ENCODE measurements around the gene SLC29A3. TPM values are rescaled to one million over a fixed set of nuclear protein-coding genes. Genes with fewer than 3 reads are reported as not detected.

The SLC29A3 gene
- total RNA-seq, 2 donors from 2014 or later = 14.1 to 16.8 TPM

- Histone ChIP-seq H3K36me3 (ENCODE audit: control insufficient read depth, insufficient read depth, low read length) (no peaks in the 10 kb centered on the region), H3K27ac (ENCODE audit: low read depth, low read length) (no peak overlapping the region), H3K4me3 (ENCODE audit: low read length) (no peak overlapping the region), H3K9me3 (ENCODE audit: control insufficient read depth, low read length) (no peaks in the 10 kb centered on the region), H3K27me3 (ENCODE audit: control insufficient read depth, insufficient read depth, low read length, poor library complexity, severe bottlenecking) (no peaks in the 10 kb centered on the region), H3K4me1 (ENCODE audit: control insufficient read depth, insufficient read depth, low read length) (no peaks in the 10 kb centered on the region), H3K9ac (ENCODE audit: extremely low read depth, low read length, poor library complexity, severe bottlenecking) (no peak overlapping the region)
- Mint-ChIP-seq H3K27ac (no peak overlapping the region), H3K9me3 (no peaks in the 10 kb centered on the region), H3K4me1 (peaks cover 3% of the 10 kb centered on the region), H3K4me3 (no peak overlapping the region), H3K36me3 (ENCODE audit: low read depth) (no peaks in the 10 kb centered on the region), H3K27me3 (ENCODE audit: insufficient read depth) (peaks cover 2% of the 10 kb centered on the region)
- 89% methylated on average over 2 of the region's 2 CpGs; no CpG with 5 or more reads in 1 of the 2 experiments for WGBS, 2 experiments (ENCODE audit: insufficient coverage in 1 of 2, insufficient read length in 1 of 2)
- DNase-seq = no peak
- TF ChIP-seq CTCF (conservative IDR thresholded peaks at IDR 0.05) = no peak
Measured at GRCh38 chr10:71382028-71382427, 63.0 kb downstream of the SLC29A3 start.

DNA sequence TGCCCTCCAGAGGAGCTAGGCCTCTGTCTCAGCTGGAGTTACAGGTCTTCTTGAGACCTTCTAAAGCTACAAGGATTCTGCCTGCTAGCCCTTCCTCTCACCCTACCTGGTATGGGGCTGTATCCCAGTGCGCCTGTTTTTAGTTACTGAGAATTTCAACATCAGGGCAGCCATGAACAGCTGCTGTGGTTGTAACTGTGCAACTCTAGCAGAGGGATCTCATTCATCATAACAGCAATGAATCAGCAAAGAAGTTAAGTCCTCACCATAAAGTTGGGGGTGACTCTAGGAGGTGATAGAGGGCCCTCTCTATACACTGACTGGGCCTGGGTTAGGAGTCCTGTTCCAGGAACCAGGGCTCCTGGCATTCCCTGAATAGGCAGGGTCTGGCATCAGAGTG, 63.7 kb downstream of the SLC29A3 start:
- TF ChIP-seq CTCF (conservative IDR thresholded peaks at IDR 0.05) = no peak

DNA sequence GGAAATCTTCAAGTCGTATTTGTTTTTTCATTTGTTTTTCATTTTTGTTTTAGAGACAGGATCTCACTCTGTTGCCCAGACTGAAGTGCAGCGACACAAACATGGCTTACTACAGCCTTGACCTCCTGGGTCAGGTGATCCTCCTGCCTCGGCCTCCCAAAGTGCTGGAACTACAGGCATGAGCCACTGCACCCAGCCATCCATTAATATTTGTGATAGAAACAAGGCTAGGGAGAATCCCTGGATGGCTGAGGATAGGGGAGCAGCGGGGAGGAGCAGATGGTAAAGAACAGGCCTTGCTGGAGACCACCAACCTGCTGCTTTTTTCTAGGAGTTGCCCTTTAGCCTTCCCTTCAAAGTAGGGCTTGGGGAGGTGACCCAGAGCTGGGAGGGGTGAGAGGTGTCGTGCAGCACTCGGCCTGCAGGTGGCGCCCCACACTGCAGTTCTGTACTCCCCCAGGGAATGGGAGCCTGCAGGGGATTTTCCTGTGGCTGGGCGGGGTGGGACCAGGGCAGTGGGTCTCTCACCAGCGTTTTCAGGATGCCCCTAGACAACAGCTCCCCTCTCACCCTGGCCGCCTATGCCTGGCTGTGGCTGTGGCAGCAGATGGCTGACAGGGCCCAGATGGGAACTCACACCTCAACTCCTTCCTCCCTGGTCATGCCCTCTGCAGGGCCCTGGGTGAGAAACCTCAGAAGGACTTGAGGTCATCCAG, 65.1 kb downstream of the SLC29A3 start:
- peak; percentile 98 for TF ChIP-seq CTCF (conservative IDR thresholded peaks at IDR 0.05)
- DNase-seq = peak; percentile 95
- no peaks in the 10 kb centered on the region for H3K9me3 ChIP-seq (ENCODE audit: control insufficient read depth, low read length)
- Mint-ChIP-seq H3K4me3 (no peak overlapping the region), H3K9me3 (no peaks in the 10 kb centered on the region), H3K27me3 (ENCODE audit: insufficient read depth) (peaks cover 2% of the 10 kb centered on the region), H3K27ac (no peak overlapping the region), H3K36me3 (ENCODE audit: low read depth) (no peaks in the 10 kb centered on the region), H3K4me1 (no peaks in the 10 kb centered on the region)
- no peaks in the 10 kb centered on the region for H3K4me1 ChIP-seq (ENCODE audit: control insufficient read depth, insufficient read depth, low read length)
- H3K4me3 ChIP-seq (ENCODE audit: low read length) = no peak overlapping the region
- H3K9ac ChIP-seq (ENCODE audit: extremely low read depth, low read length, poor library complexity, severe bottlenecking) = no peak overlapping the region
- H3K27me3 ChIP-seq (ENCODE audit: control insufficient read depth, insufficient read depth, low read length, poor library complexity, severe bottlenecking) = no peaks in the 10 kb centered on the region
- H3K27ac ChIP-seq (ENCODE audit: low read depth, low read length) = no peak overlapping the region
- WGBS, 2 experiments (ENCODE audit: insufficient coverage in 1 of 2, insufficient read length in 1 of 2) = 33 to 80% methylated on average over 1 to 10 of the region's 10 CpGs
- H3K36me3 ChIP-seq (ENCODE audit: control insufficient read depth, insufficient read depth, low read length) = no peaks in the 10 kb centered on the region

More for the DNA sequence above, 63.7 kb downstream of the SLC29A3 start:
- Histone ChIP-seq H3K9me3 (ENCODE audit: control insufficient read depth, low read length) (no peaks in the 10 kb centered on the region), H3K4me3 (ENCODE audit: low read length) (no peak overlapping the region), H3K9ac (ENCODE audit: extremely low read depth, low read length, poor library complexity, severe bottlenecking) (no peak overlapping the region), H3K4me1 (ENCODE audit: control insufficient read depth, insufficient read depth, low read length) (no peaks in the 10 kb centered on the region), H3K27ac (ENCODE audit: low read depth, low read length) (no peak overlapping the region), H3K36me3 (ENCODE audit: control insufficient read depth, insufficient read depth, low read length) (no peaks in the 10 kb centered on the region), H3K27me3 (ENCODE audit: control insufficient read depth, insufficient read depth, low read length, poor library complexity, severe bottlenecking) (no peaks in the 10 kb centered on the region)
- Mint-ChIP-seq H3K4me3 (no peak overlapping the region), H3K4me1 (no peaks in the 10 kb centered on the region), H3K9me3 (no peaks in the 10 kb centered on the region), H3K27me3 (ENCODE audit: insufficient read depth) (peaks cover 2% of the 10 kb centered on the region), H3K27ac (no peak overlapping the region), H3K36me3 (ENCODE audit: low read depth) (no peaks in the 10 kb centered on the region)
- 90 to 92% methylated on average over 1 of the region's 1 CpG for WGBS, 2 experiments (ENCODE audit: insufficient coverage in 1 of 2, insufficient read length in 1 of 2)
- no peak for DNase-seq

All from endodermal cell (in vitro differentiated cells).